Measurements from ENCODE around the gene CHKA.

- TF ChIP-seq CTCF (conservative IDR thresholded peaks at IDR 0.05; ENCODE audit: low read length) (no peak), EZH2phosphoT487 (IDR thresholded peaks at IDR 0.05; ENCODE audit: borderline replicate concordance) (no peak)
Observed at GRCh38 chr11:68099474-68100405, 21.4 kb downstream of the CHKA start.
